CD4-positive, alpha-beta T cell (primary cell): ENCODE results near the gene RAB35. TPM values are rescaled to one million over a fixed set of nuclear protein-coding genes. Genes with fewer than 3 reads are reported as not detected.
A peak's percentile ranks its signal among the peaks of the same experiment; 100 is the strongest.

ENCODE experiments used
- ATAC-seq: fragments of 200-7000 bp; cut with Tn5 transposase; one replicate; pipeline ENCODE4 v1.10.0; 2022; ENCODE audit warnings: mild to moderate bottlenecking; ENCODE audit not compliant: poor library complexity
- CTCF ChIA-PET: fragments of 350-600 bp; sonication (Branson Sonifier 250); formaldehyde crosslinking; loops from one replicate; lab custom pipeline; 2021; ENCODE audit warnings: antibody characterized with exemption, inconsistent platforms; lab: Charles Lee
- POLR2A ChIA-PET: fragments of 350-600 bp; sonication (Branson Sonifier 250); formaldehyde crosslinking; loops from one replicate; lab custom pipeline; 2021; ENCODE audit warnings: antibody characterized with exemption, inconsistent platforms; lab: Charles Lee
- DNase-seq, 14 experiments: peaks; one replicate each; pipeline ENCODE4 v3.0.0-alpha.2; 2013 to 2020; ENCODE audit warnings: mixed read lengths in 2 of 14
- H3K27ac ChIP-seq, 2 donors: one replicate each; pipeline versions ENCODE4 v1.5.1 to v1.7.0; 2013; ENCODE audit warnings: low read length in 2 of 2, low read depth in 1 of 2, mild to moderate bottlenecking in 1 of 2
- H3K27me3 ChIP-seq, 2 experiments: 1 replicate in 1 of 2; 2 replicates in 1 of 2; pipeline versions ENCODE4 v1.6.1 to v1.7.0; 2013; ENCODE audit warnings: low read length in 2 of 2, control low read depth in 1 of 2, mild to moderate bottlenecking in 1 of 2, moderate library complexity in 1 of 2; ENCODE audit not compliant: insufficient read depth in 2 of 2, control insufficient read depth in 1 of 2
- H3K36me3 ChIP-seq: one replicate; pipeline ENCODE4 v1.6.1; 2013; ENCODE audit warnings: low read length, control low read depth; ENCODE audit not compliant: insufficient read depth
- H3K4me1 ChIP-seq: one replicate; pipeline ENCODE4 v1.6.1; 2013; ENCODE audit warnings: low read length, control low read depth; ENCODE audit not compliant: insufficient read depth
- H3K4me3 ChIP-seq: one replicate; pipeline ENCODE4 v1.5.1; 2013; ENCODE audit warnings: mild to moderate bottlenecking, low read length, moderate library complexity
- H3K9me3 ChIP-seq, 2 experiments: 1 replicate in 1 of 2; 2 replicates in 1 of 2; pipeline versions ENCODE4 v1.6.1 to v1.7.0; 2013; ENCODE audit warnings: low read length in 2 of 2, mild to moderate bottlenecking in 2 of 2, control low read depth in 1 of 2, moderate library complexity in 1 of 2; ENCODE audit not compliant: control insufficient read depth in 1 of 2, insufficient read depth in 1 of 2
- H3K27ac Mint-ChIP-seq: one replicate; pipeline ENCODE4 v1.8.0; 2020; ENCODE audit warnings: mixed read lengths
- H3K27me3 Mint-ChIP-seq: one replicate; pipeline ENCODE4 v1.8.0; 2021; ENCODE audit warnings: mixed read lengths
- H3K36me3 Mint-ChIP-seq: one replicate; pipeline ENCODE4 v1.8.0; 2021; ENCODE audit warnings: low read depth, mixed read lengths
- H3K4me1 Mint-ChIP-seq: one replicate; pipeline ENCODE4 v1.8.0; 2021; ENCODE audit warnings: low read depth, mixed read lengths
- H3K4me3 Mint-ChIP-seq: one replicate; pipeline ENCODE4 v1.8.0; 2020; ENCODE audit warnings: mild to moderate bottlenecking, mixed read lengths
- H3K9me3 Mint-ChIP-seq: one replicate; pipeline ENCODE4 v1.8.0; 2020; ENCODE audit warnings: mixed read lengths
- CTCF ChIP-seq: fragments of 200-600 bp; IDR thresholded peaks from one replicate; pipeline ENCODE4 v1.8.0; 2022; ENCODE audit warnings: antibody characterized with exemption, mild to moderate bottlenecking
- intact Hi-C, 2 experiments: fragments of 100-400 bp; cut with DNase I in 1 of 2; cut with micrococcal nuclease in 1 of 2; formaldehyde crosslinking; loops; one replicate each; pipeline versions ENCODE4 v1.15.1 to v1.9.0; 2023 to 2025; cut with DNase I, micrococcal nuclease
- total RNA-seq, 174 experiments: library from RNA in 2 of 174; stranded (reverse) in 2 of 174; gene quantifications; one replicate each; pipeline ENCODE4 v1.2.3 and lab custom pipeline; 2021 to 2026

RAB35 gene
- total RNA-seq, 2 experiments from 2014 or later = 49.7 to 53.8 TPM

GRCh38 chr12:120078868-120079267, 37.7 kb downstream of the RAB35 start:
- Mint-ChIP-seq H3K4me3 (peak overlapping the region; percentile 46), H3K9me3 (no peaks in the 10 kb centered on the region), H3K27me3 (no peaks in the 10 kb centered on the region), H3K4me1 (peaks cover 34% of the 10 kb centered on the region), H3K27ac (peak overlapping the region; percentile 69), H3K36me3 (peaks cover 57% of the 10 kb centered on the region)
- Histone ChIP-seq H3K9me3 (no peaks in the 10 kb centered on the region), H3K27me3 (no peaks in the 10 kb centered on the region), H3K36me3 (peaks cover 19% of the 10 kb centered on the region), H3K27ac (peak overlapping the region in 1 of 2 donors; percentile 23), H3K4me1 (peaks cover 34% of the 10 kb centered on the region), H3K4me3 (no peak overlapping the region)
- CTCF ChIA-PET = no interaction called here
- no peak for TF ChIP-seq CTCF
- ATAC-seq (peak; percentile 68), DNase-seq (peak in 5 of 14 experiments; percentile 16 to 50 (median 27))
- POLR2A ChIA-PET = interaction anchor here (0.5 to 1.4 kb wide), 4 partner anchors 11 to 183 kb away, joined by 3 to 5 read pairs (median 3); no protein-coding TSS in a partner anchor
- intact Hi-C loops = loop anchor here in 1 of 2 experiments (5.0 kb wide), 1 partner anchor 42 kb away; no protein-coding TSS in a partner anchor

- H3K9me3 ChIP-seq = no peaks in the 10 kb centered on the region
- no peak for ATAC-seq
- no peak for DNase-seq
- H3K4me1 Mint-ChIP-seq = peaks cover 41% of the 10 kb centered on the region
- peak overlapping the region; percentile 20 for H3K27ac Mint-ChIP-seq
- H3K27me3 Mint-ChIP-seq = no peaks in the 10 kb centered on the region
- H3K36me3 ChIP-seq = peaks cover 33% of the 10 kb centered on the region
- no peaks in the 10 kb centered on the region for H3K9me3 Mint-ChIP-seq
- intact Hi-C loops = loop anchor here in 1 of 2 experiments (5.0 kb wide), 1 partner anchor 40 kb away; no protein-coding TSS in a partner anchor
- no peak overlapping the region for H3K4me3 Mint-ChIP-seq
- no peaks in the 10 kb centered on the region for H3K27me3 ChIP-seq
- H3K4me1 ChIP-seq = peaks cover 36% of the 10 kb centered on the region
- CTCF ChIA-PET = no interaction called here
- H3K36me3 Mint-ChIP-seq = peaks cover 61% of the 10 kb centered on the region
- no peak overlapping the region for H3K4me3 ChIP-seq
- no peak for TF ChIP-seq CTCF
- no peak overlapping the region for H3K27ac ChIP-seq
- POLR2A ChIA-PET = no interaction called here
These were observed 39.3 kb downstream of the RAB35 start for GRCh38 chr12:120077260-120077659.

- no peak overlapping the region for H3K27ac ChIP-seq
- no peak for TF ChIP-seq CTCF
- POLR2A ChIA-PET = no interaction called here
- H3K27ac Mint-ChIP-seq = no peak overlapping the region
- H3K4me3 ChIP-seq = no peak overlapping the region
- peaks cover 37% of the 10 kb centered on the region for H3K36me3 ChIP-seq
- H3K4me1 Mint-ChIP-seq = peaks cover 41% of the 10 kb centered on the region
- intact Hi-C loops = loop anchor here in 1 of 2 experiments (5.0 kb wide), 1 partner anchor 39 kb away; no protein-coding TSS in a partner anchor
- no peaks in the 10 kb centered on the region for H3K27me3 ChIP-seq
- no peaks in the 10 kb centered on the region for H3K9me3 ChIP-seq
- CTCF ChIA-PET = interaction anchor here (1.1 to 1.9 kb wide), 2 partner anchors 10 to 88 kb away, joined by 3 to 6 read pairs; partner anchors contain the start of gene BICDL1
- no peak for DNase-seq
- peaks cover 61% of the 10 kb centered on the region for H3K36me3 Mint-ChIP-seq
- no peaks in the 10 kb centered on the region for H3K9me3 Mint-ChIP-seq
- ATAC-seq = no peak
- peaks cover 36% of the 10 kb centered on the region for H3K4me1 ChIP-seq
- no peak overlapping the region for H3K4me3 Mint-ChIP-seq
- H3K27me3 Mint-ChIP-seq = no peaks in the 10 kb centered on the region
These were observed 39.9 kb downstream of the RAB35 start for GRCh38 chr12:120076651-120077050.
